Small intestine (tissue), 4 donors: ENCODE data around the gene CDK5R1. TPM values are rescaled to one million over a fixed set of nuclear protein-coding genes. Genes with fewer than 3 reads are reported as not detected.

ENCODE experiments used
- polyA plus RNA-seq, 4 donors: library from polyadenylated mRNA; stranded (reverse) in 3 of 4; unstranded in 1 of 4; fragments of 200-250 nt in 3 of 4; fragments of 120-200 nt in 1 of 4; gene quantifications; one replicate each; pipeline versions ENCODE4 v1.2.1 to v1.2.3, GENCODE V29; 2013
- donor health status: healthy with polysubstance abuse.
- donor health status: Bipolar disorder and iron deficiency.
- donor health status: healthy.

Gene CDK5R1
- polyA plus RNA-seq, 4 donors, result 0.54 to 1.6 (median 0.99) TPM

Other genes starting within 250 kb of the CDK5R1 start
- gene RHBDL3, start 221.2 kb upstream of the CDK5R1 start, polyA plus RNA-seq, result under 1 TPM in 2 of 4 donors, not detected in 2; 0.40 TPM
- gene C17orf75, start 144.8 kb upstream of the CDK5R1 start, polyA plus RNA-seq, result 10 to 100 TPM in 2 of 4 donors, 1 to 10 TPM in 2; 9.6 to 21.8 (median 11.9) TPM
- gene ZNF207, start 136.8 kb upstream of the CDK5R1 start, polyA plus RNA-seq, result 100 to 1,000 TPM in 1 of 4 donors, 10 to 100 TPM in 3; 50.8 to 175 (median 64.2) TPM
- 10 to 100 TPM; 39.4 to 50.2 (median 44.0) TPM for gene PSMD11, start 42.5 kb upstream of the CDK5R1 start, polyA plus RNA-seq